Brain microvascular endothelial cell (primary cell): ENCODE results near the gene THAP9.

Source experiments
- DNase-seq: peaks from one replicate; pipeline ENCODE4 v3.0.0-alpha.2; 2020
- H3K27ac ChIP-seq: fragments of 250-450 bp; sonication (Bioruptor Pico); 2 replicates; pipeline ENCODE4 v1.5.1; 2020; ENCODE audit warnings: mild to moderate bottlenecking, moderate library complexity
- H3K27me3 ChIP-seq: fragments of 250-450 bp; sonication (Bioruptor Pico); replicated peaks from 2 replicates; pipeline ENCODE4 v1.5.1; 2020; ENCODE audit warnings: mild to moderate bottlenecking
- H3K36me3 ChIP-seq: fragments of 250-450 bp; sonication (Bioruptor Pico); replicated peaks from 2 replicates; pipeline ENCODE4 v1.5.1; 2020; ENCODE audit warnings: mild to moderate bottlenecking
- H3K4me3 ChIP-seq: 2 replicates; pipeline ENCODE4 v1.5.1; 2011; ENCODE audit warnings: low read depth, mild to moderate bottlenecking, control low read depth, low read length, moderate library complexity
- in situ Hi-C: cut with HindIII; loops from 2 replicates; pipeline ENCODE4 v1.10.0; 2017; ENCODE audit warnings: low sequenced_read_pairs, low pct_ligation_motif_present
- TF ChIP-seq, protein P1 (sequence below): IDR thresholded peaks from 2 replicates; pipeline ENCODE4 v1.5.1; 2011; ENCODE audit warnings: low read depth, mild to moderate bottlenecking, moderate library complexity, low read length, control low read depth, inconsistent platforms; ENCODE audit errors: missing control alignments

The THAP9 gene

DNA sequence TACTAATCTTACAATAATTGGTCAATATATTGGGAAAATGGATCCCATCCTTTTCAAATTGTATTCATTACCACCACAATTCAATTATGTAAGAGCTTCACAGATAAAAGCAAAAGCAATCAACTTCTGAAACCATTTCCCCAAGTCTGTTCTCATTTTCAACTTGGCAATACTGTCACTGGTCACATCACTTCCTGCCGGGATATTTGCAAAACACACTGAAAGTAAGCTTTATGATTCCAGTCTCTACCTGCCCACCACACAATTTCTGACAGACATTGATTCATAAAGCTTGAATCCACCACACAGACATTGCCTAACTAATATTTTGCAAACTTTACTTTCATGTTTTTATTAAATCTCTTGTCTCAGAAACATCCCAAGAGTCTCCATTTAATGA lies 56.5 kb downstream of the THAP9 start:
- Histone ChIP-seq H3K36me3 (no peaks in the 10 kb centered on the region), H3K4me3 (no peak overlapping the region), H3K27me3 (no peaks in the 10 kb centered on the region), H3K27ac (no peak overlapping the region)
- in situ Hi-C loops: no loop called here
- DNase-seq: no peak
- TF ChIP-seq, protein P1, sequence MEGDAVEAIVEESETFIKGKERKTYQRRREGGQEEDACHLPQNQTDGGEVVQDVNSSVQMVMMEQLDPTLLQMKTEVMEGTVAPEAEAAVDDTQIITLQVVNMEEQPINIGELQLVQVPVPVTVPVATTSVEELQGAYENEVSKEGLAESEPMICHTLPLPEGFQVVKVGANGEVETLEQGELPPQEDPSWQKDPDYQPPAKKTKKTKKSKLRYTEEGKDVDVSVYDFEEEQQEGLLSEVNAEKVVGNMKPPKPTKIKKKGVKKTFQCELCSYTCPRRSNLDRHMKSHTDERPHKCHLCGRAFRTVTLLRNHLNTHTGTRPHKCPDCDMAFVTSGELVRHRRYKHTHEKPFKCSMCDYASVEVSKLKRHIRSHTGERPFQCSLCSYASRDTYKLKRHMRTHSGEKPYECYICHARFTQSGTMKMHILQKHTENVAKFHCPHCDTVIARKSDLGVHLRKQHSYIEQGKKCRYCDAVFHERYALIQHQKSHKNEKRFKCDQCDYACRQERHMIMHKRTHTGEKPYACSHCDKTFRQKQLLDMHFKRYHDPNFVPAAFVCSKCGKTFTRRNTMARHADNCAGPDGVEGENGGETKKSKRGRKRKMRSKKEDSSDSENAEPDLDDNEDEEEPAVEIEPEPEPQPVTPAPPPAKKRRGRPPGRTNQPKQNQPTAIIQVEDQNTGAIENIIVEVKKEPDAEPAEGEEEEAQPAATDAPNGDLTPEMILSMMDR: no peak

DNA sequence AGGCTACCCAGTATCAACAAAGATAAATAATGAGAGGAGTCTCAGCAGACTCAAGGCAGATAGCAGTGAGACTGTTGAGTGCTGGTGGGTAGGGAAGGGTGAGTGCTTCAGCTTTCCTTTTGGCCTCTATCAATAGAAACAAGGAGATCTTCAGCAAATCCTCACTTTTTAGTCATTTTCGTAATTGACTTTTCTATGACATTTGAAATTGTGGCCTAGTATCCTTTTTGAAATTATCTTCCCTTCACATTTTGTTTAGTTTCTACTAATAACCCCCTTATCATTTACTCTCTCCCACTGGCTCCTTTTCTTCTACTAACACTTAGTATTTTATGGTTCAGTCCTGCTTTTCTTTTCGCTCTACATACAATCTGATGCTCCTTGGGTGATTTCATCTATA lies 65.2 kb downstream of the THAP9 start:
- no peak for DNase-seq
- TF ChIP-seq, protein P1: no peak
- no peaks in the 10 kb centered on the region for H3K36me3 ChIP-seq
- in situ Hi-C loops: no loop called here
- H3K27ac ChIP-seq: no peak overlapping the region
- no peak overlapping the region for H3K4me3 ChIP-seq
- H3K27me3 ChIP-seq: no peaks in the 10 kb centered on the region

DNA sequence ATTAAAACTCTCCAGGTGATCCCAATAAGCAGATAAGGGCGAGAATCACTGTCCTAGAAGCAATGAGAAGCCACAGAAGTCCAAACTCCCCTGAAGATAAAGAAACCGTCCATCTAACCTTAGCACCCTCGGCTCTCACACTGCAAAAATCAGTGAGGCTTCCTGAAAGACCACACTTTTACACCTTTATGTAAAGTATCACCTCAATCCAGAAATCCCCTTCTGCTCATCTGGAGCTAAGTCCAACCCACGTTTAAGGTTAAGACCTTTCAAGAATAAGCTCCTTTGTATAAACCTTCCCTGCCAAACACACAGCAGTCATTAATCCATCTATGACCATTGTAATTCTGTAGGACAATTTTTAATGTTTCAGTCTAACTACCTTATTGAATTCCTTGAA lies 68.4 kb downstream of the THAP9 start:
- in situ Hi-C loops: no loop called here
- no peak for DNase-seq
- no peaks in the 10 kb centered on the region for H3K27me3 ChIP-seq
- H3K36me3 ChIP-seq: no peaks in the 10 kb centered on the region
- no peak overlapping the region for H3K27ac ChIP-seq
- TF ChIP-seq, protein P1: no peak
- H3K4me3 ChIP-seq: no peak overlapping the region

DNA sequence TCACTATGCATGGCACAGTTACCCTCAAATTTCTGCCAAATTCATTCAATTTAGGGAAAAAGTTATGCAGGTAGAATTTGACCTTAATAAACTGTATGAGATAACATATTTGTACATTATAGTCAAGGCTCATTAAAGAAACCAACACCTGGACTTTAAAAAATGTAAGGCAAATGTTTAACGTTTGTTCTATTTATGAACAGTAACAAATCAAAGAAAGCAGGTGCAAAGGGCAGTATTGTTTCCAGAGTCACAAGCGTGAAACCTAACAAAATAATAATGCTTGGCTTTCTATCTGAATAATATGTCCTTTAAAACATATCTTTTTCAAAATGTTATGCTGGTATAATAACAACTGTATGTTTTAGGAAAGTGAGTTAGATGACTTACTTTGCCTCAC lies 68.9 kb downstream of the THAP9 start:
- TF ChIP-seq, protein P1: no peak

More for the DNA sequence above, 68.9 kb downstream of the THAP9 start:
- no peak overlapping the region for H3K27ac ChIP-seq
- no peaks in the 10 kb centered on the region for H3K36me3 ChIP-seq
- no peak for DNase-seq
- in situ Hi-C loops: no loop called here
- H3K4me3 ChIP-seq: no peak overlapping the region
- H3K27me3 ChIP-seq: no peaks in the 10 kb centered on the region
